H1 (cell line): ENCODE data around the gene KCNK4. TPM values are rescaled to one million over a fixed set of nuclear protein-coding genes. Genes with fewer than 3 reads are reported as not detected.

ENCODE experiments used
- BCL11A ChIP-seq, 2 experiments: IDR thresholded peaks; one replicate each; pipeline ENCODE4 v1.6.1; 2011; ENCODE audit warnings: low read depth in 2 of 2, low read length in 2 of 2, mild to moderate bottlenecking in 2 of 2
- CHD1 ChIP-seq: IDR thresholded peaks from 2 replicates; pipeline ENCODE4 v1.6.1; 2012; ENCODE audit warnings: low read depth, low read length, improper control_type of control experiment
- EGR1 ChIP-seq: IDR thresholded peaks from 2 replicates; pipeline ENCODE4 v1.6.1; 2011; ENCODE audit warnings: low read depth, low read length, borderline replicate concordance
- HDAC2 ChIP-seq, 2 experiments: fragments of 300-600 bp in 1 of 2; sonication (generic) in 1 of 2; IDR thresholded peaks; 2 replicates each; pipeline ENCODE4 v1.6.1; 2011 to 2012; ENCODE audit warnings: low read depth in 2 of 2, low read length in 2 of 2, mild to moderate bottlenecking in 2 of 2, moderate library complexity in 2 of 2, borderline replicate concordance in 1 of 2, inconsistent platforms in 1 of 2
- MAFK ChIP-seq: IDR thresholded peaks from 2 replicates; pipeline ENCODE4 v1.6.1; 2012; ENCODE audit warnings: low read depth, mild to moderate bottlenecking, improper control_type of control experiment, low read length
- TEAD4 ChIP-seq: IDR thresholded peaks from 2 replicates; pipeline ENCODE4 v1.6.1; 2012; ENCODE audit warnings: low read depth, low read length, inconsistent platforms, mixed read lengths
- USF2 ChIP-seq: IDR thresholded peaks from 2 replicates; pipeline ENCODE4 v1.6.1; 2011; ENCODE audit warnings: low read length, improper control_type of control experiment
- polyA plus RNA-seq, 7 experiments: library from polyadenylated mRNA; depleted of rRNA in 3 of 7; stranded (reverse) in 5 of 7; unstranded in 2 of 7; fragments of >200 nt in 5 of 7; fragments of 200-250 nt in 2 of 7; gene quantifications; 1 replicate in 5 of 7; 2 replicates in 1 of 7; 4 replicates in 1 of 7; pipeline versions ENCODE4 v1.2.1 to v1.2.3, GENCODE V29; 2011 to 2013; ENCODE audit warnings: missing spikeins in 2 of 7, mixed read lengths in 2 of 7
- total RNA-seq: library from RNA; stranded (reverse); fragmentation: NEBNext Ultra II Directional; extraction: Animal tissue kit (Norgen Biotek cat#: 25700); gene quantifications from 2 replicates; pipeline ENCODE4 v1.2.1, GENCODE V29; 2021
- TF ChIP-seq, protein P1 (sequence below): fragments of 300-600 bp; sonication (generic); IDR thresholded peaks from 2 replicates; pipeline ENCODE4 v1.7.1; 2012; ENCODE audit warnings: low read length, moderate library complexity, mild to moderate bottlenecking, inconsistent platforms; ENCODE audit not compliant: insufficient replicate concordance

KCNK4 gene
- total and polyA plus RNA-seq, 2 of the 8 experiments (the other 6 are each of a cell fraction or from before 2014, with no cell fraction given), result 0.19 TPM; not detected in 1

DNA sequence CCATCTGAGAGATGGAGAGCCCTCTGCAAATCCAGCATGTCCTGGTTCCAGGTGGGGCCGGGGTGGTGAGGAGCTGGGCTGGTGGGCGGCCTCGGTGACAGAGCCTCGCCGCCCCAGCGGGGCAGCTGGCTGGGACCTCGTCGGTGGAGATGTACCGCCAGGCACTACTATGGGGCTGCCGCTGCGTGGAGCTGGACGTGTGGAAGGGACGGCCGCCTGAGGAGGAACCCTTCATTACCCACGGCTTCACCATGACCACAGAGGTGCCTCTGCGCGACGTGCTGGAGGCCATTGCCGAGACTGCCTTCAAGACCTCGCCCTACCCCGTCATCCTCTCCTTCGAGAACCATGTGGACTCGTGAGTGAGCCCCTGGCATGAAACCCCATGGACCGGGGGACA is 32.7 kb upstream of the KCNK4 start (continued):
- TF ChIP-seq, protein P1, sequence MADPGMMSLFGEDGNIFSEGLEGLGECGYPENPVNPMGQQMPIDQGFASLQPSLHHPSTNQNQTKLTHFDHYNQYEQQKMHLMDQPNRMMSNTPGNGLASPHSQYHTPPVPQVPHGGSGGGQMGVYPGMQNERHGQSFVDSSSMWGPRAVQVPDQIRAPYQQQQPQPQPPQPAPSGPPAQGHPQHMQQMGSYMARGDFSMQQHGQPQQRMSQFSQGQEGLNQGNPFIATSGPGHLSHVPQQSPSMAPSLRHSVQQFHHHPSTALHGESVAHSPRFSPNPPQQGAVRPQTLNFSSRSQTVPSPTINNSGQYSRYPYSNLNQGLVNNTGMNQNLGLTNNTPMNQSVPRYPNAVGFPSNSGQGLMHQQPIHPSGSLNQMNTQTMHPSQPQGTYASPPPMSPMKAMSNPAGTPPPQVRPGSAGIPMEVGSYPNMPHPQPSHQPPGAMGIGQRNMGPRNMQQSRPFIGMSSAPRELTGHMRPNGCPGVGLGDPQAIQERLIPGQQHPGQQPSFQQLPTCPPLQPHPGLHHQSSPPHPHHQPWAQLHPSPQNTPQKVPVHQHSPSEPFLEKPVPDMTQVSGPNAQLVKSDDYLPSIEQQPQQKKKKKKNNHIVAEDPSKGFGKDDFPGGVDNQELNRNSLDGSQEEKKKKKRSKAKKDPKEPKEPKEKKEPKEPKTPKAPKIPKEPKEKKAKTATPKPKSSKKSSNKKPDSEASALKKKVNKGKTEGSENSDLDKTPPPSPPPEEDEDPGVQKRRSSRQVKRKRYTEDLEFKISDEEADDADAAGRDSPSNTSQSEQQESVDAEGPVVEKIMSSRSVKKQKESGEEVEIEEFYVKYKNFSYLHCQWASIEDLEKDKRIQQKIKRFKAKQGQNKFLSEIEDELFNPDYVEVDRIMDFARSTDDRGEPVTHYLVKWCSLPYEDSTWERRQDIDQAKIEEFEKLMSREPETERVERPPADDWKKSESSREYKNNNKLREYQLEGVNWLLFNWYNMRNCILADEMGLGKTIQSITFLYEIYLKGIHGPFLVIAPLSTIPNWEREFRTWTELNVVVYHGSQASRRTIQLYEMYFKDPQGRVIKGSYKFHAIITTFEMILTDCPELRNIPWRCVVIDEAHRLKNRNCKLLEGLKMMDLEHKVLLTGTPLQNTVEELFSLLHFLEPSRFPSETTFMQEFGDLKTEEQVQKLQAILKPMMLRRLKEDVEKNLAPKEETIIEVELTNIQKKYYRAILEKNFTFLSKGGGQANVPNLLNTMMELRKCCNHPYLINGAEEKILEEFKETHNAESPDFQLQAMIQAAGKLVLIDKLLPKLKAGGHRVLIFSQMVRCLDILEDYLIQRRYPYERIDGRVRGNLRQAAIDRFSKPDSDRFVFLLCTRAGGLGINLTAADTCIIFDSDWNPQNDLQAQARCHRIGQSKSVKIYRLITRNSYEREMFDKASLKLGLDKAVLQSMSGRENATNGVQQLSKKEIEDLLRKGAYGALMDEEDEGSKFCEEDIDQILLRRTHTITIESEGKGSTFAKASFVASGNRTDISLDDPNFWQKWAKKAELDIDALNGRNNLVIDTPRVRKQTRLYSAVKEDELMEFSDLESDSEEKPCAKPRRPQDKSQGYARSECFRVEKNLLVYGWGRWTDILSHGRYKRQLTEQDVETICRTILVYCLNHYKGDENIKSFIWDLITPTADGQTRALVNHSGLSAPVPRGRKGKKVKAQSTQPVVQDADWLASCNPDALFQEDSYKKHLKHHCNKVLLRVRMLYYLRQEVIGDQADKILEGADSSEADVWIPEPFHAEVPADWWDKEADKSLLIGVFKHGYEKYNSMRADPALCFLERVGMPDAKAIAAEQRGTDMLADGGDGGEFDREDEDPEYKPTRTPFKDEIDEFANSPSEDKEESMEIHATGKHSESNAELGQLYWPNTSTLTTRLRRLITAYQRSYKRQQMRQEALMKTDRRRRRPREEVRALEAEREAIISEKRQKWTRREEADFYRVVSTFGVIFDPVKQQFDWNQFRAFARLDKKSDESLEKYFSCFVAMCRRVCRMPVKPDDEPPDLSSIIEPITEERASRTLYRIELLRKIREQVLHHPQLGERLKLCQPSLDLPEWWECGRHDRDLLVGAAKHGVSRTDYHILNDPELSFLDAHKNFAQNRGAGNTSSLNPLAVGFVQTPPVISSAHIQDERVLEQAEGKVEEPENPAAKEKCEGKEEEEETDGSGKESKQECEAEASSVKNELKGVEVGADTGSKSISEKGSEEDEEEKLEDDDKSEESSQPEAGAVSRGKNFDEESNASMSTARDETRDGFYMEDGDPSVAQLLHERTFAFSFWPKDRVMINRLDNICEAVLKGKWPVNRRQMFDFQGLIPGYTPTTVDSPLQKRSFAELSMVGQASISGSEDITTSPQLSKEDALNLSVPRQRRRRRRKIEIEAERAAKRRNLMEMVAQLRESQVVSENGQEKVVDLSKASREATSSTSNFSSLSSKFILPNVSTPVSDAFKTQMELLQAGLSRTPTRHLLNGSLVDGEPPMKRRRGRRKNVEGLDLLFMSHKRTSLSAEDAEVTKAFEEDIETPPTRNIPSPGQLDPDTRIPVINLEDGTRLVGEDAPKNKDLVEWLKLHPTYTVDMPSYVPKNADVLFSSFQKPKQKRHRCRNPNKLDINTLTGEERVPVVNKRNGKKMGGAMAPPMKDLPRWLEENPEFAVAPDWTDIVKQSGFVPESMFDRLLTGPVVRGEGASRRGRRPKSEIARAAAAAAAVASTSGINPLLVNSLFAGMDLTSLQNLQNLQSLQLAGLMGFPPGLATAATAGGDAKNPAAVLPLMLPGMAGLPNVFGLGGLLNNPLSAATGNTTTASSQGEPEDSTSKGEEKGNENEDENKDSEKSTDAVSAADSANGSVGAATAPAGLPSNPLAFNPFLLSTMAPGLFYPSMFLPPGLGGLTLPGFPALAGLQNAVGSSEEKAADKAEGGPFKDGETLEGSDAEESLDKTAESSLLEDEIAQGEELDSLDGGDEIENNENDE, result no peak
- TF ChIP-seq HDAC2 (IDR thresholded peaks at IDR 0.05; ENCODE audit: borderline replicate concordance in 1 of 2, low read depth in 2 of 2, low read length in 2 of 2) (no peak), EGR1 (no peak), TEAD4 (no peak), USF2 (no peak), CHD1 (no peak), MAFK (no peak), BCL11A (IDR thresholded peaks at IDR 0.05; ENCODE audit: low read depth in 2 of 2, low read length in 2 of 2) (no peak)
